ENCODE results near the gene RASEF.

DNA sequence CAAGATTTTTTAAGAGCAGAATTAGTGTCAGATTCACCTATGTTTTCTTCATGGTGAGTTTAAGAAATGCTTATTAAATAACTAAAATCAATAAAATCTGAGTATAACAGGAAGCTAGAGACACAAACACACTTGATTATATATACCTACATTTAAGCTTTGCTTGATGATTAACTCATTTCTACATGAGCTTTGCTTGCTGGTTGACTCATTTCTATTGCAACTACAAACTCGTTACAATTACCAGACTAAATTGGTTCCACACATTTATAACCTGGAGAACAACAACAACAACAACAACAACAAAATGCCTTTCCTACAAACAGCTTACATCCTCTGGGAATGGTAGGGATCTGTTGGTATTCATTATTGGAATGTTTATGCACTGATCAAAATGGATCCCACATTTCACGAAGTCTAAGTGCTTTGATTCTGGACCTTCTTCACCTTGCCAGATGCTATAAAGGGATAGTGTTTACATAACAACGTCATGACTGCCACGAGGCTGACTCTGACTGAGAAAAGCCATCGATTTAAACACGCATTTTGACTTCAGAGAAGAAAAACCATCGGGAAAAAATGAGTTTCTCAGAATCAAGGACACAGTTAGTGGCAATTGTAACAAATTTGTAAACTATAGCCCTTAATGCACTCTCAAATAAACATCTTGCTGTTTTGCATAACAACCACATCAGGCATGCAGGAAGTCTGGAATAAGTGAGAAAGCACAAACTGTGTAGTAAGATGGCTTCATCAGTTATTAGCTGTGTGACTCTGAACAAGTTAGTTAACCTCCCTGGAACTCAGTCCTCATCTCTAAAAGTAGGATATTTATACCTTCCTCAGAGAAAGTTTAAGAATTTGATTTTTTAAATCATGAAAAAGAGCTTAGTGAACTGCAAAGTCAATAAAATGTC, 49.8 kb downstream of the RASEF start:
- TF ChIP-seq FOXM1 (IDR thresholded peaks at IDR 0.05; ENCODE audit: borderline replicate concordance) (no peak), LEF1 (IDR thresholded peaks at IDR 0.05; ENCODE audit: borderline replicate concordance) (no peak), NFRKB (IDR thresholded peaks at IDR 0.05) (no peak), ZNF384 (IDR thresholded peaks at IDR 0.05) (no peak), ARNT (IDR thresholded peaks at IDR 0.05) (no peak), FOXA1 (IDR thresholded peaks at IDR 0.05) (no peak), SUZ12 (IDR thresholded peaks at IDR 0.05) (no peak), BHLHE40 (IDR thresholded peaks at IDR 0.05; ENCODE audit: borderline replicate concordance) (no peak), SP1 (IDR thresholded peaks at IDR 0.05) (no peak), L3MBTL2 (conservative IDR thresholded peaks at IDR 0.05) (no peak), CTBP1 (IDR thresholded peaks at IDR 0.05; ENCODE audit: borderline replicate concordance) (no peak), TARDBP (IDR thresholded peaks at IDR 0.05) (no peak)
- TF ChIP-seq, protein P1, sequence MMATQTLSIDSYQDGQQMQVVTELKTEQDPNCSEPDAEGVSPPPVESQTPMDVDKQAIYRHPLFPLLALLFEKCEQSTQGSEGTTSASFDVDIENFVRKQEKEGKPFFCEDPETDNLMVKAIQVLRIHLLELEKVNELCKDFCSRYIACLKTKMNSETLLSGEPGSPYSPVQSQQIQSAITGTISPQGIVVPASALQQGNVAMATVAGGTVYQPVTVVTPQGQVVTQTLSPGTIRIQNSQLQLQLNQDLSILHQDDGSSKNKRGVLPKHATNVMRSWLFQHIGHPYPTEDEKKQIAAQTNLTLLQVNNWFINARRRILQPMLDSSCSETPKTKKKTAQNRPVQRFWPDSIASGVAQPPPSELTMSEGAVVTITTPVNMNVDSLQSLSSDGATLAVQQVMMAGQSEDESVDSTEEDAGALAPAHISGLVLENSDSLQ (IDR thresholded peaks at IDR 0.05), result no peak

All from HEK293T (cell line).